NCI-H187 treated with DMSO at 0.1 percent for 48 hours (cell line): Measurements from ENCODE around the gene CGGBP1.
A peak's percentile ranks its signal among the peaks of the same experiment; 100 is the strongest.

ENCODE experiments used
- DNase-seq: peaks from one replicate; lab custom pipeline; 2025; lab: John Stamatoyannopoulos, UW

The CGGBP1 gene, protein sequence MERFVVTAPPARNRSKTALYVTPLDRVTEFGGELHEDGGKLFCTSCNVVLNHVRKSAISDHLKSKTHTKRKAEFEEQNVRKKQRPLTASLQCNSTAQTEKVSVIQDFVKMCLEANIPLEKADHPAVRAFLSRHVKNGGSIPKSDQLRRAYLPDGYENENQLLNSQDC

DNA sequence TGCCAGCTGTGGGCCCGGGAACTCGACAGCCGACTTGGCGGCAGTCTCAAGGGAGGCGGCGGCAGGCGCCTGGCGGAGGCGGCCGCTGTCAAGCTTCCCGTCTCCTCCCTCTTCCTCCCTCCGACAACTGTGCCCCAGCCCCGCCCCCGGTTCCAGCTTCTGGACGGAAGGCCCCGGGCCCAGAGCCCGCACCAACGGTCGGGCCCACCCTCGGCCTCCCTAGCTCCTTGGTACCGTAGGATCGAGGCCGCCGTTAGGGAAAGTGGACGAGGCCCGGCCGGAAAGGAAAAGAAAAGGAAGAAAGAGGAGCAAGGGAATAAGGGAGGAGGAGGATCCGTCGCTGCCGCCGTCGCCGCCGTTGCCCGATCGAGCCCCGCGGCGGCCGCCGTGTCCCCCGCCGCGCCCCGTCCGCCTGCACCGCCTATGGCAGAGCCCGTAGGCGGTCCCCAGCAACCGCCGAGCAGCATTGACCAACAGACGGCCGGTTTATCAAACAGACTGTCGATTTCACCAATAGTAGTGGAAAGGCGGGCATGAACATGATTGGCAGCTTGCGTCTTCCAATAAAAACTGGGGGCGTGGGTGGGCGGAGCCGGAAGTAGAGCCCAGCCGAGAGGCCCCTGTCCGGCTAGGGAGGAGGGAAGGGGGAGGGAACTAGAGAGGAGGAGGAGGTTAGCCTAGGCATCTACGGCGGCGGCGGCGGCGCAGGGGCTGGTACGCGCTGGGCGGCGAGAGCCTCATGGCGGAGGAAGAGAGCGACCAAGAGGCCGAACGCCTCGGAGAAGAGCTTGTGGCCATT lies at the start of gene CGGBP1, which contains the start of gene ZNF654:
Gene CGGBP1 (minus strand): TSS at position 425 of the 799 bp plus-strand sequence. CDS start 3,029 bp downstream, outside the sequence.
Gene ZNF654 (plus strand): TSS at position 675 of the 799 bp plus-strand sequence. CDS start 65 bp downstream, at position 740.
- DNase-seq, result peak; percentile 87

DNA sequence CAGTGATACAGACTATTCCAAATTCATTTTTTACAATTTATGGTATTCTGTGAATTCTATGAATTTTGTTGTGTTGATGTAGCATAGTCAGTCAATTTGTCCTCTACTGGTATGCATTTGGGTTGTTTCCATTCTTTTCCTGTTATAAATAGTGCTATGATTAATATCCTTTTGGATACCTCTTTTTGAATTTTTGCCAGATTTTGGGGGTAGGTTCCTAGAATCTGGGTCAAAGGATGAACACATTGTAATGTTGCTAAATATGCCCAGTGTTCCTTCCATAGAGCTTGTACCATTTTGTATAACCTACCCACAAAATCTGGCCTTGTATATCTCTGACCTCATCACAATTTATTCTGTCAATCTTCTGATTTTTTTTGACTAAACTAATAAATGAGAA lies 46.5 kb upstream of the CGGBP1 start:
- no peak for DNase-seq

DNA sequence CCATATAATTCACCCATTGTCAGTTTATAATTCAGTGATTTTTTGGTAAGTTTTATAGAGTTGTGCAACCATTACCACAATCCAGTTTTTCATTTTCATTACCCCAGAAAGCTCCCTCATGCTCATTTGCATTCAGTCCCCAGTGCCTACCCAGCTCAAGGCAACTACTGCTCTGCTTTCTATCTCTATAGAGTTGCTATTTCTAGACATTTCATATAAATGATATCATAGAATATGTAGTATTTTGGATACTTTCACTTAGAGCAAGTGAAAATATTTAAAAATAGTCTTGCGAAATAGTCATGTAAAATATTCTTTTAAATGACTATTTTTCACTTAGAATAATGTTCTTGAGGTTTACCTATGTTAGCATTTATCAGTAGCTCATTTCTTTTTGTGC lies 42.3 kb upstream of the CGGBP1 start:
- DNase-seq, result no peak

DNA sequence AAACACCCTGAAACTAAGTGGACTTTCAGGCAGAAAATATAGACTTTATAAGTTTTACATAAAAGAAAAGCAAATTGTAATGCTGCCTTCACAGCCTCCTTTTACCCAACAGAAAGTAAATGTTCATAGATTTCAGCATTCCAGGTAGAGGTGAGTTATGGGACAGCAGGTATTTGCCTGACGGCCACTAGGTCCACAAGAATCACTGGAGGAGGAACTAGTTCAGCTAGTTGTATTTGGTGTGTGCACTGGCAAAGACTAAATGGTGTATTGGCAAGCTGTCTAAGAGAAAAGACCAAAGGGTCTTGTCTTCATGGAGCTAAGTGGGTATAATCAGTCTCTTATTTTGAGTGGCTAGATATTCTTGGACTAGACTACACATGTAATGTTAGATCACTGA lies 34.5 kb upstream of the CGGBP1 start:
- no peak for DNase-seq

DNA sequence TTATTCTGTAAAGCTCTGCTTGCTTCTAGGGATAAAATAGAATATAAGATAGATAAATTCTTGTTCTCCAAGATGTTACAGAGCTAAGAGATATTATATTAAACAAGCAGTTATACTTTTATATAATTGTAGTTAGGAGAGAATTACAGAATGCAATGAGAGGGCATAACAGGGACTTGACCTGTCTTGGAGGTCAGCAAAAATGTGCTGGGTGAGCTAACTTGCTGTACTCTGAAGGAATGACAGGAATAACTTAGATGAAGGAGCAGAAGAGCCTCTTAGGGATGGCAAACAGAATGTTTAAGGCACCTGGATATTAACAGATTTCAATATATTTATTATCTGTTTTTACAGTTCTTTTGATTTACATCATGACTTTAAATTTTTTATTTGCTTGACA lies 33.5 kb upstream of the CGGBP1 start:
- no peak for DNase-seq

DNA sequence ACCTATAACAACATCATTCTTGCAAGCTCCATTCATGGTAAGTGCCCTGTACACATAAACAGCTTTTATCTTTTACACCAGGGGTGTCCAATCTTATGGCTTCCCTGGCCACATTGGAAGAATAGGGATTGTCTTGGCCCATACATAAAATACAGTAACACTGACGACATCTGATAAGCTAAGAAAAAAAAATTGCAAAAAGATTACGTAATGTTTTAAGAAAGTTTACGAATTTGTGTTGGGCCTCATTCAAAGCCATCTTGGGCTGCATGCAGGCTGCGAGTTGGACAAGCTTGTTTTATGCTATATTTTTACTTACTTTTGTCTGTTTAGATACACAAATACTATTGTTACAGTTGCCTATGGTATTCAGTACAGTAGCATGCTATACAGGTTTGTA lies 31.9 kb upstream of the CGGBP1 start:
- DNase-seq, result no peak

DNA sequence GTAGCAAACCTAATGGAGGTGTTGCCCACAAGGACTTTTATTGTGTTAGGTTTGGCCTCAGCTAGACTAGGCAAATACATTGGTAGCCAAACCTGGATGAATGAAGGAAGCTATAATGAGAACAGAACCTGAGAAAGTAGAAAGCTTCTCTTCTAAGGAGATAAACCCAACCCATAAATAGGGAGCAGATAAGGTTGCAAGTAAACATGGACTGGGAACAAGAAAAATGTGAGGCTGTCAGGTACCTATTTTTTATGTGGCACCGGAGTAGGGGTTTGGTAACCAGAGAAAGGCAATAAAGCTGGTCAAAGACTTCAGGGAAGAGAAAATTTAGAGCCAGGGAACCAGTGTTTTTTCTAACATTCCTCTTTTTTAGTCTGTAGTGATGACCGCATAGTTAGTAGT lies 25.3 kb upstream of the CGGBP1 start:
- no peak for DNase-seq

DNA sequence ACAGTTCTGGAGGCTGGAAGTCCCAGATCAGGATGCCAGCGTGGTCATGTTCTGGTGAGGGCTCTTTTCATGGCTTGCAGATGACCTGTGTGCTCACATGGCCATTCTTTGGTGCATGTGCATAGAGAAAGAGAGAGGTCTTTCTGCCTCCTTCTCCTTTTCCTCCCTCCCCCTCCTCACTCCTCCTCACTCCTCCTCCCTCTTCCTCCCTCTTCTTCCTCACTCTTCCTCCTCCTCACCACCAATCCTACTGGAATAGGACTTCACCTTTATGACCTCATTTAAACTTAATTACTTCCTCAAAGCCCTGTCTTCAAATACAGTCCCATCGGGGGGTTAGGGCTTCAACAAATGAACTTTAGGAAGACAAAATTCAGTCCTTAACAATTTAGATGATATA lies 24.0 kb upstream of the CGGBP1 start:
- no peak for DNase-seq

DNA sequence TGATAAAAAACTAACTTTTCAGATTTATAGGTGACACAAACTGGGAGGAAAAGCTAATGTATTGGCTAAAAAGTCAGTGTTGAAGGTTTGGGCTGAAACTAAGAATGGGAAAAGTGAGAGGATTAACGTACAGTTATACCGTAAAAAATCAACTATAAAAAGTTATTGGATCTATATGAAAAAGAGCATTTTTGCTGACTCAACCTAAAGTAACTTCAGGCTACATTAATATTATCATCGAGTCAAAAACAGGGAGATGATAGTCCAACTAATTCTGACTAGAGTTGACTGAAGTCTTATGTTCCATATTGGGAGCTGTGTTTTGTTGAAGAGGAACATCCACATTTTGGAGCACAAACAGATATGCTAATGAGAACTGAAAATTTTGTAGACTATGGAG lies 20.1 kb upstream of the CGGBP1 start:
- no peak for DNase-seq

DNA sequence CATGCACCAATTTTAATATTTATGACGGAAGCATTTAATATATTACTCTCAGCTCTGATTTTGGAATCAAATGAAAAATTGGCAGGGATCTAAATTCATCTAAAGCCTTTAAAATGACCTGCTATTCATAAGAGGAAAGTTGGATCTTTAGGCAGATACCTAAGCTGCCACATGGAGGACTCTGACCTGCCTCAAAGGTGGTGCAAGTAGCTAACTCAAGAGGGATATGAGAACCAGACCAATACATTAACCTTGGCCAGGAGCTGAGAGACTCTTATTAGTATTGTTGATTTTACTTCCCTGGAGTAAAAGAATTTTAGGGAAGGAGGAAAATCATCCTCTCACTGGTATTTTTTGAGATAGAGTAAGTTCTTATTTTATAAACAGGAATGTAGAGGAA lies 17.9 kb upstream of the CGGBP1 start:
- no peak for DNase-seq

DNA sequence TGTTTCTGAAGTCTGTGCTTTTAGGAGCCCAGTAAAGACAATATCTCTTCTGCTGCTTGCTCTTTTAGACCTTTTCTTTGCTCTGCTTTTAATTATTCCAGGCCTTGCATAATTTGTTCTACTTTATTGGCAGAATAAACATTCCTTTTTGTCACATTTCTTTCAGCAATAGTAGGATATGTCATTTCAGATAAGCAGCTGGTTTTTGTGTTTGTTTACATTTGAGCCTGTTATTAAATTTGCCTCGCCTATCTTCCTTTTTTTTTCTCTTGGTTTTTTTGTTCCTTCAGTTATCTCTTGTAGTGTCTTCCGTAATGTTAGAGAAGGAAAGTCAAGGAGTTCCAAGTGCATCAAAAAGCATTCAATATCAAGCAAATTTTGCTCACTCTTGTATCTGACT lies 16.7 kb upstream of the CGGBP1 start:
- no peak for DNase-seq

DNA sequence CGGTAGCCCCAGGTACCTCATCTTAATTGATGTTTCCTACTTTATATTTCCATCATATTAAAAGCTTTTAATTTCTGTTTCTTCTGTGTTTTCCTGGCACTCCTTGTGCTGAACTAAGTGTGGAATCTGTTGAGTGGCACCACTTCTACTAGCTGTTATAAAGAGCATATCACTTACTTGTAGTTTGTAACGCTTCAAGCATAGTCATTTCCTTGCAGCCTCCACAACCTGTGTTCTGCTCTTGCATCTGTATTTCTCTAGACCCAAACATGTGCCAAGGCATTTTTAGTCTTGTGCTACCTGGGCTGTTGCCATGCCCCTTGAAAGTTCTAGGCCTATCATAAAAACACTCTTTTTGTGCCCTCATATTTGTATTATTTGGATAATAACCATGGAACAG lies 16.3 kb upstream of the CGGBP1 start:
- no peak for DNase-seq

DNA sequence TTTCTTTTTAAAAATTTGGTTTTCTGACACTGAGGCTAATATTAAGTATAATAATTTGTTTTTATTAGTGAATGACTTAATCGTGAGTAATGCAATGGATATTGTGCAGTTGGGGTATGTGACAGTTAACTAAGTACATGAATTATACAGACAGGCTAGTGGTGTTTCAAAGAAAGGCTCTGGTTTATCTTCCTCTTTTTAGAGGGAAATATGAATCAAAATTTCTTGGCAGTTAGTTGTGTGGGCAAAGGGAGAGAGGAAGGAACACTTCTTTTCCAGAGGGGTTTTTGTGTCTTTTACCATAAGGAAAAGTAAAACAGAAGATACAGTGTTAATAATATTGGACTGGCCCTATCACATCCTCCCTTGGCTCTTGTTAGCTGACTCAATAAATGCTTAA lies 2.9 kb upstream of the CGGBP1 start:
- DNase-seq, result no peak

DNA sequence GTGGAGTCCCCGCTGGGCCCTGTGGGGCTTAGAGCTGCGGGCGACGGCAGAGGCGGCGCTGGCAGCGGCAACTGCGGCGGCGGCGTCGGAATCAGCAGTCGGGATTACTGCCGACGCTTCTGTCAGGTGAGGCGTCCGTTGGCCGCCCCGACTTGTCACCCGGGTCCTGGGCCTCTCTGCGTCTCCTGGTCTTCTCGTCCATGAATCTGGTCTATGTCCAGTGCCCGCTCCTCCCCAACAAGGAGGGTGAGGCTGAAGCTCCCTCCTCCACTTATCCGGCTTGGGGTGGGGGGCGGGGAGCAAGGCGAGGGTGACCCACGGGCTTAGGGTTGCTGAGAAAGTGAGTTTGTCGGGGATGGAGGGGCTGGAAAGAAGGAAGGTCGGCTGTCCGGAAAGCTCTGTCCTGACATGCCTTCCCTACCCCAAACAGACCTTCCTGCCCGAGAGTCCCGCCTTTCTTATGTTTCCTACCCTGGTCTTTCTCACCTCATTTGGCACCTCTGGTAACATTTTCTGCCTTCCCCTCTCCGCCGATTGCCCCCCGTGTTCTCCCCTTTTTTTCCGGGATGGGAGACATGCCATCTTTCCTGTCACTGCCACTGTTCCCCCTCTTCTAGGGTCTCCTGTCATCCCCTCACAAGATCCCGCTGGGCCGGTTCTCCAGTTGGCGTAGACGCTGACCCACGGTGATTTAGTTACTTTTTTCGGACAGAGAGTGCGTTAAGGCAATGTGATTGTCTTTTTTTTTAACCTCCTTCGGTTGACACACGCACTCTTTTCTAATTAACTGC lies 770 bp upstream of the CGGBP1 start:
- no peak for DNase-seq

DNA sequence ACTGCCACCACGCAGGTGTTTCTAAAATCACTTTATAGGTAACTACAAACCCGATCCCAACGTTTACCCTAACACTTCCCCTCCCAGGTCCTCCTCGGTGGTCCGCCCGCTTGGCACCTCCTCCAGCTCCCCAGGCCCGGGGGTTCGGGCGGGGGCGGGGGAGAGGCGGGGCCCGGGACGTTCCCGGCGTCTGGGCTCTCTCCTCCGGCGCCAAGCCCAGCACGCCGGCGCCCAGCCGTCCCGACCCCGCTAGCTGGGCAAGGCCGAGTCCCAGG lies 562 bp downstream of the CGGBP1 start:
- no peak for DNase-seq

DNA sequence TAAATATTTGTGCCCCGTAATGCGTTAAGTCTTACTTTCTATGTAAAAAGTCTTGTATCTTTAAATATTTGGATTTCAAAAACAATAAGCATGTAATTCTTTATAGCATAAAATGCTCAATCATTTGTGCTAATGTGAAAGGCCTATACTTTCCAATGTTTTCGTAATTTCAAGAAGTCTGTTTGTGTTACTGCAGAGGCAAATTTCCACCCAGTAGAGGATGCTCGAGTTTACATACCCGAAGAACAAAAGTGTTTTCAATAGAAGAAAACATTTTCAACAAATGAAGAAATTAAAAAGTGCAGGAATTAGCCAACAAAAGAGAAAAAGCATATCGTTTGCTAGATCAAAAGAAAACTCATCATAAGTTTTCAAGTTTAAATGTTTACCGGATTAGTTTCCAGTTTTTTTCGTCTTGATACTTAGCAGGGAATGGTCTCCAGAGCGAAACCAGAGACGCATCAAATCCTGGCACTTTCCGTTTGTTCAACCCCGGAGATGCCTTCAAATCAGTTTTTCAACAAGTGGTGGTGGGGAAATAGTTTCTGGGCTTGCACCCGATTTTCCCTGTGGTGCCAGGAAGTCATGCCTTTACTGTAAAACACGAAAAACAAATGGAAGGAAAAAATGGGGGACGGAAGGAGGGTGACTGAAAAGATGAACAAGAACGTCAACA lies 1.0 kb downstream of the CGGBP1 start:
- no peak for DNase-seq

DNA sequence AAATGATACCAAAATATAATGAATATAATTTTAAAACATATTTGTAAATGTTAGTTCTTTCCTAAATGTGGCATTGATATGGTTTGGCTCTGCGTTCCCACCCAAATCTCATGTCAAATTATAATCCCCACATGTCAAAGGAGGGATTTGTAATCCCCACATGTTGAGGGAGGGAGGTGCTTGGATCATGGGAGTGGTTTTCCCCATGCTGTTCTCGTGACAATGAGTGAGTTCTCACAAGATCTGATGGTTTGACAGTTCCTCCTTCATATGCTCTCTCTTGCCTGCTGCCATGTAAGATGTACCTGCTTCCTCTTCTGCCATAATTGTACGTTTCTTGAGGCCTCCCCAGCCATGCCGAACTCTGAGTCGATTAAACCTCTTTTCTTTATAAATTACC lies 12.0 kb downstream of the CGGBP1 start:
- no peak for DNase-seq

DNA sequence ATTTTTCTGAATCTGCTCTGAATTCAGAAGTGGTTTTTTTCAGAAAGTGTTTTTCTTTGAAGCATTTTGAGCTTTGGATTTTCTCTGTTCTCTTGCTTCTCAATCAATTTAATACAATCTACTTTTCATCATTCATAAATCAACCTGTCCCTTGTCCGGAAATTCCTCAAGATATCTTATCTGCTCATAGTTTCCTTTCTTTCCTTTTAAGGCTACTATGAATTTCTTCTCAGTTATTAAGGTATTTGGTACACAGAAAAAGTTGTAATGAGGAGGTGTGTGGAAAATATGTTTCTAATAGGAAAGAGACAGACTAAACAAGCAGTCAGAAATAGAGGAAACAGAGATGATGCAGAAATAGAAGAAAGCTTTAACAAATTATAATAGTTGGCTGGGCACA lies 14.4 kb downstream of the CGGBP1 start:
- no peak for DNase-seq

DNA sequence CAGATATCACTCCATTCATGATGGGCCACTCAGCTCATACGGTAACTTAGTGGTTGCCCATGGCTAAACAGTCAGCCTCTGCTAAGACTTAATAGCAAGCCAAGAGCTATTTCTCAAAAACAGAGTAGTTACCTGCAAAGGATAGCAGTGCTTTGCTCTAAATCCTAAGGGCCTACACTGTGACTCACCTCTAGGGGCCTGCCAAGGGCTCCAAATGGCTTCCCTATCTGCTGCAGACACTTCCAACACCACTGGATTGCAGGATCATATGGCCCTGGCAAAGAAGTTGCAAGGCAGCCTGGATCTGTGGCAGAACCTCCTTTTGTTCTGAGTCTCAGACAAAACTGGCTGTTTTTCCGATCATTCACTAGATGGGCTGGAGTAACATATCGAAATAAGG lies 17.8 kb downstream of the CGGBP1 start:
- no peak for DNase-seq

DNA sequence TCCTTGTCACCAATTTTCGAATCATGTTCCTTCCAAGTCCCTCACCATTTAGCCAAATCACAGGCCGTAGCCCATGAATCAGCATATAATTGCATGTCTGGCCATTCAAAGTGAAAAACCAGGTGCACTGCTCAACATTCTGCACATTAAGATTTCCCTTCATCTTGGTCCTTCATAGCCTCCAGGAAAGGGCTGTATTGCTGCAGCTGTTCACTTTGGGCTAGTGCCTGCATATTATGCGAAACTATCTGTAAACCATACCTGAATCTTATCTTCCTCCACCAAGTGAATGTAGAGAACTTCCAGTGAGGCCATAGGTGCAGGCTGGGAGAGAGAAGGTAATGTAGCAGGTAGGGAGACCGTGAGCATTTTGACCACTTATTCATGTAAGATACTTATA lies 18.3 kb downstream of the CGGBP1 start:
- DNase-seq, result no peak

DNA sequence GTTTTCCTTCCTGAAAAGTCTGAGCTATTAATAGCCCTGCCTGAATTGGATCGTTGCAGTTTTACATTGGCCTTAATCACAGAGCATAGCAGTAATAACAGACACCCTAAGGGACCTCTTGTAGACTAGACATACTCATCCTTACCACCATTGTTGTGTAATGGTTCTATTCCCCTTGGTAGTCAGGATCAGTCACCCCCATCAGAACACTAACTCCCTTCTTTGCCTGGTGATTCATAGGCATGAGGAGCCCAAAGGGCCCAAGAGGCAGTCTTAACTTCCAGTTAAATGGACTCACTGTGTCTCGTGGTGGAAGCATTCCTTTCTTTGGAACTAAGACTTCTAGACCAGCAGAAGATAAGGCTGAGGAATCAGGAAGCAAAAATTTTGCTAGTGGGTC lies 20.2 kb downstream of the CGGBP1 start:
- no peak for DNase-seq

DNA sequence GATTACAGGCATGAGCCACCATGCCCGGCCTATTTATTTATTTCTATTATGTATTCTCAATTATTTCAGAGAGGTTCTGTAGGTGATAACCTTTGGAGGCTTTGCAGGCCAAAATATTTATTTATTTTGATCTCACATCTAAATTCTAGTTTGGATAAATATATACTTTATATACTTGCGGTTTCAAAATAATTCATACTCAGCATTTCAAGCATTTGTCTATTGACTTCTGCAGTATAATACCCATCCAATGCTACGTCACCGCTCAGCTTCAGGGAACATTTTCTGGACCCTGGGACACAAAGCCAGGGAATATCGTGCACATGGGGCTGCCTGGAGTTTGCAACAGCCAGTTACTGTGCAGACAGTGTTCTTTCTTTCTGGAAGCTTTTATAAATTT lies 22.6 kb downstream of the CGGBP1 start:
- no peak for DNase-seq
